Neuronal stem cell (in vitro differentiated cells): ENCODE results near the gene KATNB1.

Source experiments
- DNase-seq: peaks from one replicate; pipeline ENCODE4 v3.0.0-alpha.2; 2013; ENCODE audit warnings: low spot score
- H2AFZ ChIP-seq: one replicate; pipeline ENCODE4 v1.6.1; 2013; ENCODE audit warnings: mild to moderate bottlenecking, low read length, inconsistent platforms
- H2AK5ac ChIP-seq: 2 replicates; pipeline ENCODE4 v1.6.1; 2013; ENCODE audit warnings: low read depth, mild to moderate bottlenecking, inconsistent platforms, low read length, moderate library complexity, mixed read lengths
- H2BK120ac ChIP-seq: 2 replicates; pipeline ENCODE4 v1.6.1; 2013; ENCODE audit warnings: low read depth, mild to moderate bottlenecking, inconsistent platforms, low read length, moderate library complexity, mixed read lengths
- H2BK12ac ChIP-seq: one replicate; pipeline ENCODE4 v1.6.1; 2013; ENCODE audit warnings: low read length, inconsistent platforms
- H2BK15ac ChIP-seq: 2 replicates; pipeline ENCODE4 v1.6.1; 2013; ENCODE audit warnings: mild to moderate bottlenecking, low read length, inconsistent platforms, mixed read lengths
- H2BK5ac ChIP-seq: one replicate; pipeline ENCODE4 v1.6.1; 2013; ENCODE audit warnings: inconsistent platforms, mild to moderate bottlenecking, low read length, moderate library complexity
- H3K14ac ChIP-seq: one replicate; pipeline ENCODE4 v1.6.1; 2013; ENCODE audit warnings: low read length, inconsistent platforms
- H3K18ac ChIP-seq: 2 replicates; pipeline ENCODE4 v1.6.1; 2013; ENCODE audit warnings: low read length, inconsistent platforms
- H3K23ac ChIP-seq: 2 replicates; pipeline ENCODE4 v1.6.1; 2013; ENCODE audit warnings: low read depth, mild to moderate bottlenecking, mixed read lengths, low read length, inconsistent platforms; ENCODE audit not compliant: poor library complexity
- H3K27ac ChIP-seq: replicated peaks from 3 replicates; pipeline ENCODE4 v1.5.1; 2013; ENCODE audit warnings: low read length, inconsistent platforms
- H3K27me3 ChIP-seq, 3 experiments: 2 replicates each; pipeline ENCODE4 v1.6.1; 2013; ENCODE audit warnings: low read length in 3 of 3, mild to moderate bottlenecking in 2 of 3, inconsistent platforms in 1 of 3, low read depth in 1 of 3, mixed read lengths in 1 of 3, moderate library complexity in 1 of 3; ENCODE audit not compliant: control insufficient read depth in 3 of 3, insufficient read depth in 3 of 3
- H3K36me3 ChIP-seq, 2 donors: replicated peaks in 1 of 2; 2 replicates each; pipeline ENCODE4 v1.6.1; 2013; ENCODE audit warnings: low read length in 2 of 2; ENCODE audit not compliant: control insufficient read depth in 2 of 2, insufficient read depth in 2 of 2
- H3K4ac ChIP-seq: 2 replicates; pipeline ENCODE4 v1.6.1; 2013; ENCODE audit warnings: inconsistent platforms, mild to moderate bottlenecking, low read length, moderate library complexity
- H3K4me1 ChIP-seq, 2 donors: 1 replicate in 1 of 2; 2 replicates in 1 of 2; pipeline ENCODE4 v1.6.1; 2013; ENCODE audit warnings: low read length in 2 of 2, low read depth in 1 of 2; ENCODE audit not compliant: control insufficient read depth in 2 of 2, insufficient read depth in 1 of 2
- H3K4me2 ChIP-seq: one replicate; pipeline ENCODE4 v1.6.1; 2013; ENCODE audit warnings: mild to moderate bottlenecking, low read length, inconsistent platforms; ENCODE audit not compliant: insufficient read depth, poor library complexity, severe bottlenecking
- H3K4me3 ChIP-seq, 2 donors: 2 replicates each; pipeline ENCODE4 v1.5.1; 2013; ENCODE audit warnings: low read length in 2 of 2, mild to moderate bottlenecking in 2 of 2, inconsistent platforms in 1 of 2, moderate library complexity in 1 of 2
- H3K79me1 ChIP-seq: one replicate; pipeline ENCODE4 v1.6.1; 2013; ENCODE audit warnings: low read depth, mild to moderate bottlenecking, inconsistent platforms, low read length, moderate library complexity
- H3K9ac ChIP-seq: one replicate; pipeline ENCODE4 v1.6.1; 2013; ENCODE audit warnings: mild to moderate bottlenecking, low read depth, low read length, inconsistent platforms; ENCODE audit not compliant: poor library complexity
- H3K9me3 ChIP-seq, 2 donors: replicated peaks in 1 of 2; 2 replicates each; pipeline versions ENCODE3 to v1.6.1; 2013; ENCODE audit warnings: low read length in 2 of 2, mild to moderate bottlenecking in 2 of 2, inconsistent platforms in 1 of 2, low read depth in 1 of 2, mixed read lengths in 1 of 2, moderate library complexity in 1 of 2; ENCODE audit not compliant: control insufficient read depth in 2 of 2, insufficient read depth in 1 of 2
- H4K8ac ChIP-seq: one replicate; pipeline ENCODE4 v1.6.1; 2013; ENCODE audit warnings: low read depth, mild to moderate bottlenecking, inconsistent platforms, low read length, moderate library complexity
- H4K91ac ChIP-seq: one replicate; pipeline ENCODE4 v1.6.1; 2013; ENCODE audit warnings: low read length, low read depth, mild to moderate bottlenecking, inconsistent platforms; ENCODE audit not compliant: poor library complexity
- WGBS, 2 donors: extraction: QIAGEN DNeasy Blood & Tissue Kit; methylation state at CpG; one replicate each; pipeline ENCODE4 v1.1.7; 2013; ENCODE audit warnings: missing lambda C conversion rate in 2 of 2, mixed read lengths in 1 of 2; ENCODE audit not compliant: insufficient read length in 2 of 2, insufficient replicate concordance in 1 of 2; ENCODE audit errors: extremely low coverage in 2 of 2; 5-methylcytosine and 5-hydroxymethylcytosine counted together

Gene KATNB1

DNA sequence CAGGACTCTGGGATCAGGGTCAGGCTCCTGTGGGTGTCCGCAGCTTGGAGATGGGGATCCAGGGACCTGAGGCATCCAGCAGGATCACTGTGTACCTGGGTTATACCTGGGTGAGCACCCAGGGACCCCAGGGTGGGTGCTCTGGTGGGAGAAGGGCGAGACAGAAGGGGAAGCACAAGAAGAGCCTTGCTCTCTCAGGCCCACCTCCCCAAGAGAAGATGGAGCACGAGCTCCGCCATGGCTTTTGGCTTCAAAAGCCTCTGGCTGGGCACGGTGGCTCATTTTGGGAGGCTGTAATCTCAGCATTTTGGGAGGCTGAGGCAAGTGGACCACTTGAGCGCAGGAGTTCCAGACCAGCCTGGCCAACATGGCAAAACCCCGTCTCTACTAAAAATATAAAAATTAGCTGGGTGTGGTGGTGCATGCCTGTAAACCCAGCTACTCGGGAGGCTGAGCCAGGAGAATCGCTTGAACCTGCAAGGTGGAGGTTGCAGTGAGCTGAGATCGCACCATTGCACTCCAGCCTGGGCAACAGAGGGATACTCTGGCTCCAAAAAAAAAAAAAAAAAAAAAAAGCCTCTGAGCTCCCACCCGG lies 32.1 kb upstream of the KATNB1 start:
- Histone ChIP-seq H3K9me3 (peaks cover 0 to 4% of the 10 kb centered on the region in 2 donors), H3K18ac (peak overlapping the region; percentile 27), H2BK15ac (no peak overlapping the region), H3K4me3 (no peak overlapping the region), H2BK5ac (no peak overlapping the region), H3K4me2 (no peak overlapping the region), H4K91ac (no peak overlapping the region), H3K79me1 (peaks cover 3% of the 10 kb centered on the region), H3K4ac (no peak overlapping the region), H3K14ac (no peak overlapping the region), H3K36me3 (no peaks in the 10 kb centered on the region), H3K27ac (no peak overlapping the region), H3K9ac (no peak overlapping the region), H3K23ac (no peak overlapping the region), H3K27me3 (peaks cover 0 to 5% (median 0%) of the 10 kb centered on the region in 3 experiments), H4K8ac (no peak overlapping the region), H2BK120ac (no peak overlapping the region), H2AK5ac (no peak overlapping the region), H2AFZ (no peak overlapping the region), H2BK12ac (no peak overlapping the region), H3K4me1 (peaks cover 12 to 17% of the 10 kb centered on the region in 2 donors)
- no CpG with 5 or more reads among the region's 11 CpGs for WGBS, 2 donors
- no peak for DNase-seq

DNA sequence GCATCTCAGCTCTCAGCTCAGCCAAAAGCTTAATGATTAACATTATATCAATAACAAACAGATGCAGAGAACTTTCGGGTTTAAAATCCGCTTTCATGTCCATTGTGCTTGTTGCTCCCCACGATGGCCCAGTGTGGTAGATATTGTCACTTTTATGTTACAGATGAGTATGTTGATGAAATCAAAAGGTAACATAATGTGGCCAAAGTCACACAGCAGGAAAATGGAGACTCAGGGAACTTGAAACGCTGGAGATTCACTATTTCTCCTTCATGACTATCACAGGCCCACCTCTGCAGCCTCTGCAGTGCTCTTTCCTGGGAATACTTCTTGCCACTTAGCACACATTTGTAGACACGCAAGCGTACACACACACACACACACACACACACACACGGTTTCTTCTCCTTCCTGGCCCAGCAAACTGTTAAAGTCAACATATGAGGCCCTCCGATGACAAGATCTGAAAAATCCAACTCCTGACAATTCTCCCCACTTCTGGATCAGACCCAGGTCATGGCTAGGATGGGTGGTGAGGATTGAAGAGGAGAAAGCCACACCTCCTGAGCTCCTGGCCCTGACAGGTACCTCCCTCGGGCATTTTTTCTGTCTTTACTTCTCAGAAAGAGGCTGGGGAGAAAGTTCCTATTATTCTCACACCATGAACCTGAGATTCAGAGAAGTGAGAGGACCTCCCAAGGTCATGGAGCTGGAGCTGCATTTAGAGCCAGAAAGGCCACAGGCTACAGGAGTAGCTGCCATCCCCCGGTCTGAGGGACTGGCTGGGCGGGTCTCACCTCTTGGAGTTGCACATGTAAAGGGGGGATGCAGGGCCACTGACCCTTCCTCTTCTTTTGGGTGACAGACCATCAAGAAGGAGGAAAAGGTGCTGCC lies 31.3 kb upstream of the KATNB1 start:
- Histone ChIP-seq H3K23ac (peak overlapping the region; percentile 50), H2BK12ac (no peak overlapping the region), H2BK15ac (peak overlapping the region; percentile 98), H3K27me3 (peaks cover 0 to 5% (median 0%) of the 10 kb centered on the region in 3 experiments), H2BK5ac (no peak overlapping the region), H3K4me2 (no peak overlapping the region), H3K4me3 (no peak overlapping the region), H2BK120ac (no peak overlapping the region), H3K4ac (no peak overlapping the region), H3K9me3 (peaks cover 0 to 4% of the 10 kb centered on the region in 2 donors), H4K8ac (no peak overlapping the region), H2AK5ac (peak overlapping the region; percentile 26), H2AFZ (peak overlapping the region; percentile 3), H3K18ac (no peak overlapping the region), H3K4me1 (peaks cover 12 to 17% of the 10 kb centered on the region in 2 donors), H3K14ac (no peak overlapping the region), H4K91ac (no peak overlapping the region), H3K36me3 (no peaks in the 10 kb centered on the region), H3K79me1 (peaks cover 3% of the 10 kb centered on the region), H3K27ac (no peak overlapping the region), H3K9ac (no peak overlapping the region)
- WGBS, 2 donors, result no CpG with 5 or more reads among the region's 11 CpGs
- no peak for DNase-seq

GRCh38 chr16:57704905-57705852 lies 30.4 kb upstream of the KATNB1 start:
- Histone ChIP-seq H3K4ac (no peak overlapping the region), H3K9me3 (peaks cover 0 to 4% of the 10 kb centered on the region in 2 donors), H3K27ac (no peak overlapping the region), H2BK12ac (no peak overlapping the region), H3K4me1 (peaks cover 12 to 17% of the 10 kb centered on the region in 2 donors), H3K36me3 (no peaks in the 10 kb centered on the region), H3K79me1 (peaks cover 3% of the 10 kb centered on the region), H3K18ac (peak overlapping the region; percentile 37), H3K4me2 (no peak overlapping the region), H4K91ac (no peak overlapping the region), H3K27me3 (peaks cover 0 to 4% (median 0%) of the 10 kb centered on the region in 3 experiments), H3K23ac (peak overlapping the region; percentile 50), H3K9ac (peak overlapping the region; percentile 30), H4K8ac (no peak overlapping the region), H3K14ac (no peak overlapping the region), H2AK5ac (peak overlapping the region; percentile 26), H2BK5ac (no peak overlapping the region), H2BK15ac (peak overlapping the region; percentile 98), H3K4me3 (peak overlapping the region in 1 of 2 donors; percentile 55), H2BK120ac (no peak overlapping the region), H2AFZ (no peak overlapping the region)
- no peak for DNase-seq
- WGBS, 2 donors, result 100% methylated on average over 1 of the region's 4 CpGs; no CpG with 5 or more reads in 1 of the 2 donors
